ENCODE data around the gene MB21D2.
A peak's percentile ranks its signal among the peaks of the same experiment; 100 is the strongest.

Gene MB21D2

DNA sequence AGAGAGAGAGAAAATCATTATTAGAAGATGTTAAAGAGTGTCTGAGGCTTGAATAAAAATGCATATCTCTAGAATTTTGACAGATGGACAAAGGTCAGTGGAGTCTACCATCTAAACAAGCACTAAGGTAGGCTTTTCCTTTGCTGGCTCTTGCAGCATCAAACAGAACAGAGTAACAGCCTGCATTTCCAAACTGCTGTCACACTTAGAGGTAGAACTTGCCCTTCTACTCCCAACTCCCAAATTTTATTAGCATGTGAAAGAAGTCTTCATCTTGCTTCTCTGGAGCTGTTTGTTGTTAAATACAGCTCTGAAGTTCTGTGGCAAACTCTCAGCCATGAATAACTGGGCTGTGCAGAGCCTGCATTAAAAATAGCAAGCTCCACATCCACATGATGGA lies 4.1 kb upstream of the MB21D2 start:
- no peaks in the 10 kb centered on the region for H3K36me3 ChIP-seq (ENCODE audit: insufficient read depth, low read length)
- no peak overlapping the region for H3K9ac ChIP-seq (ENCODE audit: low read depth, low read length)
- peaks cover 15% of the 10 kb centered on the region; the same call in 1 of the 2 replicates for H3K27me3 ChIP-seq (ENCODE audit: insufficient read depth, low read length)
- peaks cover 27% of the 10 kb centered on the region for H3K4me1 ChIP-seq (ENCODE audit: insufficient read depth, low read length)
- peak overlapping the region; percentile 46; the same call in 1 of the 2 replicates for H3K27ac ChIP-seq (ENCODE audit: low read depth, low read length)
- no peak overlapping the region; the same call in 1 of the 2 replicates for H3K4me3 ChIP-seq (ENCODE audit: low read length)
- H3K9me3 ChIP-seq (ENCODE audit: insufficient read depth, low read depth, low read length): no peaks in the 10 kb centered on the region

- peaks cover 31% of the 10 kb centered on the region for H3K4me1 ChIP-seq (ENCODE audit: insufficient read depth, low read length)
Measured at GRCh38 chr3:192920411-192920810, 2.8 kb upstream of the MB21D2 start.

DNA sequence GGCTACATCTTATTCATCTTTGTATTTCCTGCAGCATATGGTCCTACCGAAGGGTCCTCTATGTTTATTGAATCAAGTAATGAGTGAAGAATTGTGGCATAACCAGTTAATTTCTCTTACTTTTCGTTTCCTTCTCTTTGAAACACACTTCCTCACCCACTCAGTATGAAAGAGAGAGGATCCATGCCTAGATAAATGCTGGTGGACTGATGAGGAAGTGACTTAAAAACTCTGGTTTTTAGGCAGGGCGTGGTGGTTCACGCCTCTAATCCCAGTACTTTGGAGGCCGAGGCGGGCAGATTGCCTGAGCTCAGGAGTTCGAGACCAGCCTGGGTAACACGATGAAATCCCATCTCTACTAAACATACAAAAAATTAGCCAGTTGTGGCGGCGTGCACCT lies 2.2 kb upstream of the MB21D2 start:
- 94% methylated on average over 8 of the region's 10 CpGs for WGBS

More at GRCh38 chr3:192920411-192920810, 2.8 kb upstream of the MB21D2 start:
- Histone ChIP-seq H3K27me3 (ENCODE audit: insufficient read depth, low read length) (peaks cover 17% of the 10 kb centered on the region; the same call in 1 of the 2 replicates), H3K4me3 (ENCODE audit: low read length) (no peak overlapping the region), H3K36me3 (ENCODE audit: insufficient read depth, low read length) (no peaks in the 10 kb centered on the region), H3K27ac (ENCODE audit: low read depth, low read length) (no peak overlapping the region), H3K9ac (ENCODE audit: low read depth, low read length) (no peak overlapping the region), H3K9me3 (ENCODE audit: insufficient read depth, low read depth, low read length) (no peaks in the 10 kb centered on the region)
- 92% methylated on average over 3 of the region's 3 CpGs for WGBS

GRCh38 chr3:192918275-192918588 lies 576 bp upstream of the MB21D2 start:
- H3K36me3 ChIP-seq (ENCODE audit: insufficient read depth, low read length): no peaks in the 10 kb centered on the region
- peaks cover 21% of the 10 kb centered on the region; the same call in 1 of the 2 replicates for H3K27me3 ChIP-seq (ENCODE audit: insufficient read depth, low read length)
- H3K9me3 ChIP-seq (ENCODE audit: insufficient read depth, low read depth, low read length): no peaks in the 10 kb centered on the region
- H3K4me3 ChIP-seq (ENCODE audit: low read length): peak overlapping the region; percentile 96
- peaks cover 44% of the 10 kb centered on the region for H3K4me1 ChIP-seq (ENCODE audit: insufficient read depth, low read length)
- peak overlapping the region; percentile 82 for H3K9ac ChIP-seq (ENCODE audit: low read depth, low read length)
- peak overlapping the region; percentile 92 for H3K27ac ChIP-seq (ENCODE audit: low read depth, low read length)
- WGBS: 0% methylated on average over 10 of the region's 13 CpGs

More for the DNA sequence above, 2.2 kb upstream of the MB21D2 start:
- H3K4me3 ChIP-seq (ENCODE audit: low read length): no peak overlapping the region
- H3K4me1 ChIP-seq (ENCODE audit: insufficient read depth, low read length): peaks cover 36% of the 10 kb centered on the region
- H3K27me3 ChIP-seq (ENCODE audit: insufficient read depth, low read length): peaks cover 17% of the 10 kb centered on the region; the same call in 1 of the 2 replicates
- H3K9ac ChIP-seq (ENCODE audit: low read depth, low read length): no peak overlapping the region
- no peaks in the 10 kb centered on the region for H3K36me3 ChIP-seq (ENCODE audit: insufficient read depth, low read length)
- H3K9me3 ChIP-seq (ENCODE audit: insufficient read depth, low read depth, low read length): no peaks in the 10 kb centered on the region
- H3K27ac ChIP-seq (ENCODE audit: low read depth, low read length): no peak overlapping the region

DNA sequence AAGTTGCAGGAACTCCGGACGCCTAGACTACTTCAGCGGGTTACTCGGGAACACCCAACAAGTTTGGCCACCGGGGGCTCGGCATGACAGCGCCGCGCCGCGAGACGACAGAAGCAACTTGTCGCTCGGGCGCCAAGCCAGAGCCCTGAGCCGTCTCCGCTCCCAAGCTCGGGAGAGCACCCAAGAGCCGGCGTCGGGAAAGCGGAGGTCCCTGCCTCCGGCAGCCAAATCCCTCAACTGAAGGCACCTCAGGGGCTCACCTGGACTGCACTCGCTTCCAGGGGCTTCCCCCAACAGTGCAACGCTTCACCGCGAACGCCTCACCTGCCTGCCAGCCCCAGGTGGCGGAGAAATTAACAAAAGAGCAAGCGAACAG lies 640 bp downstream of the MB21D2 start:
- WGBS: under 1% methylated on average over 30 of the region's 30 CpGs
- Histone ChIP-seq H3K27ac (ENCODE audit: low read depth, low read length) (peak overlapping the region; percentile 92), H3K9me3 (ENCODE audit: insufficient read depth, low read depth, low read length) (no peaks in the 10 kb centered on the region), H3K9ac (ENCODE audit: low read depth, low read length) (peak overlapping the region; percentile 93), H3K36me3 (ENCODE audit: insufficient read depth, low read length) (no peaks in the 10 kb centered on the region), H3K27me3 (ENCODE audit: insufficient read depth, low read length) (peaks cover 21% of the 10 kb centered on the region; the same call in 1 of the 2 replicates), H3K4me1 (ENCODE audit: insufficient read depth, low read length) (peaks cover 41% of the 10 kb centered on the region), H3K4me3 (ENCODE audit: low read length) (peak overlapping the region; percentile 96)

DNA sequence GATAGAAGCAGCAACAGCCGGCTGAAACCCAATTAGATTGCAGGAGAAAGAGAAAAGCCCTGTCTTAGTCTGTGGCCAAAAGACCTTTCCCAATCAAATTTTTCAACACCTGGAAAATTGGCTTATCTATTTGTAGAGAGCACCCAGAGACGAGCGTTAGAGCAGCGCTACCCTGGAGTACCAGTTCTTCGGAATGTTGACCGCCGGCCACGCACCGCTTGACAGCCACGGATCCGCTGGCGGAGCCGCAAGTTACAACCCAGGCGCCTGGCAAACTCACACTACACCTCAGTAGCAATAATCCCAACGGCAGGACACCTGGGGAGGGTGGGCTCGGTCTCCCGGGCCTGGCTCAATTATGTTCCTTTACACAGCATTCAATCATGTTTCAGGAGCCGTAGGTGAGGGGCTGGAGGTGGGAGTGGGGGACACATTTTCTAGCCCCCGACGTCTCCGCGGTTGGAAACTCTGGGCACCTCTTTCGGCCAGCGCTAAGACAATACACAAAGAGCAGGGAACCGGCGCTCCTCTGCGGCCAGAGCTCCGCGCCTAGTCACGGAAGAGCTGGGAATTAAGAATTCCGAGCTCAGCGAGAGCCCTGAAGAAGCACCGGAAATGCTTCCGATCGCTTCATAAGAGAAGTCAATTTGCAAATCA lies 1.2 kb downstream of the MB21D2 start:
- Histone ChIP-seq H3K9me3 (ENCODE audit: insufficient read depth, low read depth, low read length) (no peaks in the 10 kb centered on the region), H3K36me3 (ENCODE audit: insufficient read depth, low read length) (no peaks in the 10 kb centered on the region), H3K4me1 (ENCODE audit: insufficient read depth, low read length) (peaks cover 41% of the 10 kb centered on the region), H3K4me3 (ENCODE audit: low read length) (peak overlapping the region; percentile 96), H3K9ac (ENCODE audit: low read depth, low read length) (peak overlapping the region; percentile 93), H3K27ac (ENCODE audit: low read depth, low read length) (peak overlapping the region; percentile 92), H3K27me3 (ENCODE audit: insufficient read depth, low read length) (peaks cover 21% of the 10 kb centered on the region; the same call in 1 of the 2 replicates)
- under 1% methylated on average over 35 of the region's 35 CpGs for WGBS

DNA sequence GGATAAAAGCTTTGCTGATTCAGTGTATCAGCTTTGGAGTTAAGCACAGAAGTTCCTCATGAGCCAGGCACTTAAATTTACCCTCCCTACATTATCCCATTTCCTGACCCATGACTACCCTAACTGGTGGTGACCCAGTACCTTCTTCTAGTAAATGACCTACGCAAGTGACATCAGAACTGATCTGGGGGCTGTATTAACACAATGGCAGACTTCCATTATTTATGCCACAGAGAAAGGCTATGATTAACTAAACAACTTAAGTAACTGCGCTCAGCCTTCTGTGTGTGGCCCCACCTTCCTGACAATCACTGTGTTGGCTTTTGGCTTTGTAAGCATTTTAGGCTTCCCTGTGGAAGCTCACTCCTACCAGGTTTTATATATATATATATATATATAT lies 1.9 kb downstream of the MB21D2 start:
- H3K9me3 ChIP-seq (ENCODE audit: insufficient read depth, low read depth, low read length): no peaks in the 10 kb centered on the region
- peaks cover 21% of the 10 kb centered on the region; the same call in 1 of the 2 replicates for H3K27me3 ChIP-seq (ENCODE audit: insufficient read depth, low read length)
- no peak overlapping the region for H3K27ac ChIP-seq (ENCODE audit: low read depth, low read length)
- no peak overlapping the region for H3K9ac ChIP-seq (ENCODE audit: low read depth, low read length)
- H3K4me3 ChIP-seq (ENCODE audit: low read length): peak overlapping the region; percentile 96
- WGBS: 10% methylated on average over 2 of the region's 2 CpGs
- peaks cover 40% of the 10 kb centered on the region for H3K4me1 ChIP-seq (ENCODE audit: insufficient read depth, low read length)
- H3K36me3 ChIP-seq (ENCODE audit: insufficient read depth, low read length): no peaks in the 10 kb centered on the region

GRCh38 chr3:192915304-192915703 lies 2.4 kb downstream of the MB21D2 start:
- peaks cover 21% of the 10 kb centered on the region; the same call in 1 of the 2 replicates for H3K27me3 ChIP-seq (ENCODE audit: insufficient read depth, low read length)
- no peaks in the 10 kb centered on the region for H3K9me3 ChIP-seq (ENCODE audit: insufficient read depth, low read depth, low read length)
- no peak overlapping the region for H3K27ac ChIP-seq (ENCODE audit: low read depth, low read length)
- no peak overlapping the region for H3K9ac ChIP-seq (ENCODE audit: low read depth, low read length)
- no peaks in the 10 kb centered on the region for H3K36me3 ChIP-seq (ENCODE audit: insufficient read depth, low read length)
- peaks cover 40% of the 10 kb centered on the region for H3K4me1 ChIP-seq (ENCODE audit: insufficient read depth, low read length)
- peak overlapping the region; percentile 96 for H3K4me3 ChIP-seq (ENCODE audit: low read length)
- 7% methylated on average over 3 of the region's 3 CpGs for WGBS

- WGBS: 36% methylated on average over 2 of the region's 2 CpGs
- H3K9ac ChIP-seq (ENCODE audit: low read depth, low read length): no peak overlapping the region
- no peaks in the 10 kb centered on the region for H3K9me3 ChIP-seq (ENCODE audit: insufficient read depth, low read depth, low read length)
- H3K36me3 ChIP-seq (ENCODE audit: insufficient read depth, low read length): no peaks in the 10 kb centered on the region
- H3K4me1 ChIP-seq (ENCODE audit: insufficient read depth, low read length): peaks cover 40% of the 10 kb centered on the region
- no peak overlapping the region for H3K27ac ChIP-seq (ENCODE audit: low read depth, low read length)
- peaks cover 20% of the 10 kb centered on the region; the same call in 1 of the 2 replicates for H3K27me3 ChIP-seq (ENCODE audit: insufficient read depth, low read length)
- peak overlapping the region; percentile 96 for H3K4me3 ChIP-seq (ENCODE audit: low read length)
Measured at GRCh38 chr3:192914848-192915247, 2.8 kb downstream of the MB21D2 start.

DNA sequence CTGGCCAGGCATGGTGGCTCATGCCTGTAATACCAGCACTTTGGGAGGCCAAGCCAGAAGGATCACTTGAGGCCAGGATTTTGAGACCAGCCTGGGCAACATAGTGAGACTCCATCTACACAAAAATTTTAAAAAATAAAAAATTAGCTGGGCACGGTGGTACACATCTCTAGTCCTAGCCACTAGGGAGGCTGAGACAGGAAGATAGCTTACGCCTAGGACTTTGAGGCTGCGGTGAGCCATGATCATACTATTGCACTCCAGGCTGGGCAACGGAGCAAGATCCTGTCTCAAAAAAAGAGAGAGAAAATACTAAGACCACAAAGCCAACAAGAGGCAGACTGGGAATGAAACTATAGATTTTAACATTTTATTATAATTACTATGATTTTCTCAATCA lies 4.1 kb downstream of the MB21D2 start:
- no peak overlapping the region for H3K9ac ChIP-seq (ENCODE audit: low read depth, low read length)
- H3K27me3 ChIP-seq (ENCODE audit: insufficient read depth, low read length): peaks cover 7% of the 10 kb centered on the region; the same call in 1 of the 2 replicates
- 88% methylated on average over 4 of the region's 4 CpGs for WGBS
- no peak overlapping the region for H3K27ac ChIP-seq (ENCODE audit: low read depth, low read length)
- H3K36me3 ChIP-seq (ENCODE audit: insufficient read depth, low read length): no peaks in the 10 kb centered on the region
- peaks cover 33% of the 10 kb centered on the region for H3K4me1 ChIP-seq (ENCODE audit: insufficient read depth, low read length)
- no peak overlapping the region for H3K4me3 ChIP-seq (ENCODE audit: low read length)
- no peaks in the 10 kb centered on the region for H3K9me3 ChIP-seq (ENCODE audit: insufficient read depth, low read depth, low read length)

- Histone ChIP-seq H3K9me3 (ENCODE audit: insufficient read depth, low read depth, low read length) (no peaks in the 10 kb centered on the region), H3K9ac (ENCODE audit: low read depth, low read length) (no peak overlapping the region), H3K36me3 (ENCODE audit: insufficient read depth, low read length) (no peaks in the 10 kb centered on the region), H3K27me3 (ENCODE audit: insufficient read depth, low read length) (peaks cover 6% of the 10 kb centered on the region; the same call in 1 of the 2 replicates), H3K4me3 (ENCODE audit: low read length) (no peak overlapping the region), H3K4me1 (ENCODE audit: insufficient read depth, low read length) (peaks cover 30% of the 10 kb centered on the region), H3K27ac (ENCODE audit: low read depth, low read length) (no peak overlapping the region)
- 86% methylated on average over 1 of the region's 1 CpG for WGBS
Measured at GRCh38 chr3:192911293-192911692, 6.4 kb downstream of the MB21D2 start.

All from HUES64 (cell line).